Left kidney (tissue), 8 donors: ENCODE data around the gene DGKD. TPM values are rescaled to one million over a fixed set of nuclear protein-coding genes. Genes with fewer than 3 reads are reported as not detected.
"Not testable (repeated sequence)": the region's sequence is repeated elsewhere in the genome, so short reads cannot be mapped to it uniquely, and the experiment has no call there.

Experiments
- DNase-seq: peaks from one replicate; pipeline ENCODE4 v3.0.0-alpha.2; 2013
- long read RNA-seq, 8 donors: transcript quantifications; one replicate each; lab custom pipeline, GENCODE V29; 2026
- polyA plus RNA-seq: library from polyadenylated mRNA; unstranded; fragments of 120-200 nt; gene quantifications from one replicate; pipeline ENCODE4 v1.2.1, GENCODE V29; 2013; ENCODE audit not compliant: insufficient read length

The DGKD gene
- 32.8 TPM for polyA plus RNA-seq
- long read RNA-seq, donor 1, full-length matches to known transcripts = 2 of 18 reads
- long read RNA-seq, donor 1, partial matches to known transcripts = 16 of 18 reads
- long read RNA-seq, donor 1, other reads (novel, unspliced or antisense) = 0 of 18 reads
- long read RNA-seq, donor 2 = 0 reads
- long read RNA-seq, donor 3, partial matches to known transcripts = 6 of 6 reads
- long read RNA-seq, donor 3, other reads (novel, unspliced or antisense) = 0 of 6 reads
- long read RNA-seq, donor 4 = 0 reads
- long read RNA-seq, donor 5, full-length matches to known transcripts = 1 of 1 reads
- long read RNA-seq, donor 5, partial matches to known transcripts = 0 of 1 reads
- long read RNA-seq, donor 5, other reads (novel, unspliced or antisense) = 0 of 1 reads
- long read RNA-seq, donor 6, full-length matches to known transcripts = 2 of 2 reads
- long read RNA-seq, donor 6, partial matches to known transcripts = 0 of 2 reads
- long read RNA-seq, donor 6, other reads (novel, unspliced or antisense) = 0 of 2 reads
- long read RNA-seq, donor 7 = 0 reads
- long read RNA-seq, donor 8 = 0 reads

DNA sequence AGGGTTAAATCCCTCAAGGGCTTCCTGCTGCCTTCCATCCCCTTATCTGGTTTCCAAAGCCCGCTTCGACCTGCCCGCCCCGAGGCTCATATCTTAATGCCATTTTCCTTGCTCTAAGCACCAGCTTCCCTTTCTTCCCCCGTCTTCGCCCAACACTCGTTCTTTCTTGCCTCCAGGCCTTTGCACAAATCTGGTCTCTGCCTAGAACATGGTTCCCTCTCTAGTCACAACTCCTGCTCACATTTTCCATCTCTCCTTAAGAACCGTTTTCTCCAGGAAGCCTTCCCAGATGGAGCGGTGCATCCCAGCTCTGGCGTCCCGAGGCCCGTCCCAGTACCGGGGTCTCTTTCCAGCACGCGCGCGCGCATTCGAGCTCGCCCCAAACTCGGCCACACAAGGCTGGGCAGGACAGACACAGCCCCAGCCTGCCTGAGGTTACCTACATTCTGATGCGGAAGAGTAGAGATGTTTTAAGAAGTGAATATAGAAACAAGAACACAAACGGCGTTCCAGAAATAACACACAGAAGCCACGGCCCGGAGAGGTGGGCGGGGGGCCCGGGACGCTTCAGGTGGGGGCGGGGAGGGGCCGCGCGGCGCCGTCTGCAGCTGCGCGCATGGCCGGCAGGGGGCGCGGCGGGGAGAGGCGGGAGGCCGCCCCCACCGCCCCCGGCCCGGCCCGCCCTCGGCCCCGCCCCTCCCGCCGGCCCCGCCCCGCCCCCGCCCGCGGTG is at the start of gene DGKD:
DGKD (plus strand) TSS at position 726 of the 731 bp plus-strand sequence. CDS start 25 bp downstream, outside the sequence.
- DNase-seq = peak; percentile 69

- DNase-seq = no peak
These were observed 46.7 kb upstream of the DGKD start, which contains the start of gene SAG for GRCh38 chr2:233307565-233307964. Gene SAG, plus strand, starts transcription at chr2:233307816. Its CDS starts 1,374 bp downstream, at chr2:233309190.

DNA sequence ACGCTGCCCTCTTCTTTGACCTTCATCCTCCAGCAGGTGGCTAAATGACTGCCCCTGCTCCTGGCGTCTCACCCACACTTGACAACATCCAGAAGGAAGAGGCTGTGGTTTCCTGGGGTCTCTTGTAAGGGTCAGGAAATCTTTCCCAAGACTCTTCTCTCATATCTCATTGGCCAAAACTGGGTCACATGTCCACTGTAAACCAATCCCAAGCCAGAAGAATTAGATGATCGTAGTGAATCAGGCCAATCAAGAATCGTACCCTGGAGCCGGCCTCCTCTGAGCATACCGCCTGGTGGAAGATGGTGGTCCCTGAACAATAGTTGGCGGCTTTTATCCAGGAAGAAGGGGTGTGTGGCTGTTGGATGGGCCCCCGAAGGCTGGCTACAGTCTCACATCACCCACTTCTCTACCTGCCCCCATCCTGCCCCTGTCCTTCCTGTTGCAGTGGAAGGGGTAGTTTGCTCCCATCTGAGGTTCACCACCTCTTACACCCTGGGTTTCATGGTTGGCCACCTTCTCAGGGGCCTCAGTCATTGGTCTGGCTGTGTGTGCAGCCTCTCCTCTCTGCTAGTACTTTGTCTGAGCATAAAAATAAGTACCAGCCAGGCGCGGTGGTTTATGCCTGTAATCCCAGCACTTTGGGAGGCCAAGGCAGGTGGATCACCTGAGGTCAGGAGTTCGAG is 42.9 kb upstream of the DGKD start:
- no peak for DNase-seq

GRCh38 chr2:233312874-233313273 is 41.4 kb upstream of the DGKD start:
- DNase-seq = no peak

DNA sequence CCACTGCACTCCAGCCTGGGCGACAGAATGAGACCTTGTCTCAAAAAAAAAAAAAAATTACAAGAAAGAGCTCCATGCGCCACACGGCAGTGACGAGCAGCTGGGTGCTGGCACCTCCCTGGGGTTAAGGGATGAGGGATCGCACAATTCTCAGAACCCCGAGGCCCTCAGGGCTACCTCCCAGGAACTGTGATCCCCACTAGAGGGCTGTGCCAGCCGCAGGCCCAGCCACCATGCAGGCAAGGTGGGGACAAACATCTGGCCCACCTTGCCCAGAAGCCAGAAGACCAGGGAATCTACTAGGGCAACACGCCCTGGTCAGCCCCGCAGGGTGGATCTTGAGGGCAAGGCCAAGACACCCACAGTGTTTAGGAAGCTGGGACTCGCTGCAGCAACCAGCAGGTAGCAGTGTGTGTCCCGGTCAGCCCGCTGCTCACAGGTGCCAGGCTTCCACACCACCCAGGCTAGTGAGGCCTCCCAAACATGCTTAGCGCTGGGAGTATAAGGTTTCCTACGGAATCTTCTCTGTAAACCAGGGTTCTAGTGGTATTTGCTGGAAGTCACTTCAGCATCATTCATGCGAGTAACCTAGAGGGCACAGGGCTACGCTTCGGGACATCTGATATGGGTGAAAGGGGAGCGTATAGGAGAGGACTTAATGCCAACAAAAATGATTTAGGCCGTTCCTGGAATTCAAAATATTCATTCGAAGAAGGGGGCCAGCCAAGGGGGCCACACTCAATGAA is 39.9 kb upstream of the DGKD start:
- peak; percentile 7 for DNase-seq

DNA sequence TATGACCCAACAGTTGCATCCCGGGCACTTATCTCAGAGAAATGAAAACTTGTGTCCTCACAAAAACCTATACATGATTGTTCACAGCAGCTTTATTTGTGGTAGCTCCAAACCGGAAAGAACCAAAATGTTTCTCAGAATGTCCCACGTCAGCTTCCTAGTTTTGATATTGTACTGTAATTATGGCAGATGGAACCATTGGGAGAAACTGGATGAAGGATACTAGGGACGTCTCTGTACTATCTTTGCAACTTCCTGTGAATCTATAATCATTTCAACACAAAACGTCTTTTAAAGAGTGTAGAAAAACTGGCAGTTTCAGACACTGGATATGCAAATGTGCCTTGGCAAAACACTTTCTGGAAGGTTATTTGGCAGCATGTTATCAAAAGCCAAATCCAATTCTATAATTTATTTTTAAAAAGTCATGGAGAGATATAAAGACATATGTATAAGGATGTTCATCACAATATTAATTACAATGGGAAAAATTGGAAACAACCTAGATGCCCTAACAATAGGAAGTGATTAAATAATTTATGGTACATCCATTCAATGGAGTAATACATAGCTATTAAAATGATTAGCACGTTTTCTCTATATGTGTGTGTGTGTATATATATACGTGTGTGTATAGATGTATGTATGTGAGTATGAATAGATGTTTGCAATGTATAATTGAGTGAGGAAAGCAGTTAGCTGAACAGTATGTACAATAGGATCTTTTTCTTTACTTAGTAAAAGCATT is 36.9 kb upstream of the DGKD start:
- no peak for DNase-seq

GRCh38 chr2:233319256-233319655 is 35.0 kb upstream of the DGKD start:
- no peak for DNase-seq

- no peak for DNase-seq
These were observed 33.8 kb upstream of the DGKD start for GRCh38 chr2:233320470-233320869.

- no peak for DNase-seq
These were observed 33.1 kb upstream of the DGKD start for GRCh38 chr2:233321166-233321565.

- no peak for DNase-seq
These were observed 30.4 kb upstream of the DGKD start for GRCh38 chr2:233323851-233324250.

DNA sequence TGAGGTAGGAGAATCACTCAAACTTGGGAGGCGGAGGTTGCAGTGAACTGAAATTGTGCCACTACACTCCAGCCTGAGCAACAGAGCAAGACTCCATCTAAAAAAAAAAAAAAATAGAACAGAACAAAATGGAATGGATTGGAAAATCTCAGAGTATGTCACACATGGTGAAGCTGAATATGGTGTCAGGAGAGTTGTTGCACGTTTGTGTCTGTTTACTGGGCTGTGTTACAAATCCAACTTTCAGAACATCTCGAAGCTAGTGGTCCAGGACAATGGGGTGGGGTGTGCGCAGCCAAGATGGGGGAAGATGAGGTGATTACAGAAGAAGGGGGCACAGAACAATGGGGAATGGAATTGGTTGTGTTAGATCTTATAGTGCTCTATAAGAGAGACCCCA is 29.0 kb upstream of the DGKD start:
- DNase-seq = no peak

DNA sequence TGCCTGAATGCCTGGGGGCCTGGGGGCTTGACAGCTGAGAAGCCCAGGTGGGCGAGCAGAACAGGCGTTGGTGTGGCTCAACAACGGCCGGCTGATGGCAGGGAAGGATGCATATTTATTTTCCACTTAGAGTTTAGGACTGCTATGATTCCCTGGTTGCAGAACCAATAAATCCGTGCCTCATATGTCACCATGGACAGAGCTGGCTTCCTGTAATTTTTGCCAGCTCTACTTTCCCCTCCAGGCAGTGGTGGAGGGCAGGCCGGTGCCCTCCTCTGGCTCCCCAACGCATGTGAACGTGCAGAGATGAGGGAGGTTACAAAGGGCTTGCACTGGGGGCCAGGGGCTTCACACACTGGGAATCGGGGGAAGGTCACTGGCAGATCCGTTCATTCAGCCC is 28.5 kb upstream of the DGKD start:
- DNase-seq = no peak

GRCh38 chr2:233326500-233326899 is 27.8 kb upstream of the DGKD start:
- DNase-seq = no peak

DNA sequence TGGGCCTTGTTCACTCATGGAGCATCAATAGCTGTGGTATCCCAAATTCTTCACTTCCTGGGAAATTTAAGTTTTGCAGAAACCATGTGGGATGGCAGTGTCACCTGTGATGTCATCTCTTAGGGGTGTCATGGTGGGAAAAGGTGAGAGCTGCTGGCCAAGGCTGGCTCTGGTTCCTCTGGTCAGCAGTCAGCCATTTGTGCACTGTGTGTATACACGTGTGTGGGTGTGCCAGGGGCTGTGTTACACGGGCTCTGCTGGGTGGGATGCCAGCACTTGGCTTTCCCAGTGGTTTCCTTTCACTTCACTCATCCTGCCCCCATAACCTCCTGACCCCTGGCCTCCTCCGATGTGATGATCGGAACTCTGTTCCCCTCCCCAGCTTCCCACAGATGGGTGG is 25.4 kb upstream of the DGKD start:
- no peak for DNase-seq

- DNase-seq = no peak
These were observed 24.7 kb upstream of the DGKD start for GRCh38 chr2:233329489-233330135.

DNA sequence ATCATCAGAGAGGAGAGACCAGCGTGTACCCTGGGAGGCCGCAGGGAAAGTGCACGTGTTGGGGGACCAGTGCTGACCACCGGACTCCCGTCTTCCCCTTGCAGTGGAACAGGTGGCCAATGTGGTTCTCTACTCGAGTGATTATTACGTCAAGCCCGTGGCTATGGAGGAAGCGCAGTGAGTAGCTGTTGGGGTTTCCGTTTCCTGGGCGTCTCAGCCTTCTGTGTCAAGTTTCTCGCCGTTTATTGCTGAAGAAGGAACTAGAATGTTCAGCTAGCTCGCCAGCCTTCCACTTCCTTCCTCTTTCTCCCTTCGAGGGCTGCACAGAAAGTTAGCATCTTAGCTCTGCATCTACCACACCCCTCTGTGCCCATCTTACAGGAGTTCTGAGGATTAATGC is 22.8 kb upstream of the DGKD start:
- no peak for DNase-seq

GRCh38 chr2:233332125-233332524 is 22.2 kb upstream of the DGKD start:
- no peak for DNase-seq

GRCh38 chr2:233334915-233335314 is 19.4 kb upstream of the DGKD start:
- DNase-seq = no peak

- not testable (repeated sequence) for DNase-seq
These were observed 18.2 kb upstream of the DGKD start for GRCh38 chr2:233336091-233336490.

DNA sequence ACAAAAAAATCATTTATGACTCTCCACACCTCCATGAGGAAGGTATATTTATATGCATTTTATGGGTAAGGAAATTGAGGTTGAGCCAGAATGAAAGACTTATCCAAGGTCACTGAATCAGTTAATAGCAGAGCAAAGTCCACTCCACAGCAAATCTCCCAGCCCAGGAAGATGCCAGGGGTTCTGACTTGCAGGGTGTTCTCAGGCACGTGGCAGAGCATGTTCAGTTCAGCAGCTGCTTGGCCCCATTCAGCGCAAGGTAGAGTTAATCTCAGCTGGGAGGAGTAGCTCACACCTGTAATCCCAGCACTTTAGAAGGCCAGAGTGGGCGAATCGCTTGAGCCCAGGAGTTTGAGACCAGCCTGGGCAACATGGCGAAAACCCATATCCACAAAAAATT is 17.8 kb upstream of the DGKD start:
- no peak for DNase-seq
